Gastroesophageal sphincter (tissue), 4 donors: ENCODE results near the gene PLPPR4. TPM values are rescaled to one million over a fixed set of nuclear protein-coding genes. Genes with fewer than 3 reads are reported as not detected.
"Not testable (repeated sequence)": the region's sequence is repeated elsewhere in the genome, so short reads cannot be mapped to it uniquely, and the experiment has no call there.

Experiments used
- ATAC-seq: fragments of 150-250 bp; one replicate; pipeline ENCODE4 v1.9.1; 2016; ENCODE audit warnings: mild to moderate bottlenecking, moderate library complexity
- H3K27ac ChIP-seq, 4 donors: fragments of 200-600 bp; sonication (generic) in 3 of 4; 1 replicate in 3 of 4; 2 replicates in 1 of 4; pipeline ENCODE4 v1.5.1; 2016 to 2019
- H3K27me3 ChIP-seq: fragments of 200-600 bp; sonication (generic); one replicate; pipeline ENCODE4 v1.5.1; 2019
- H3K36me3 ChIP-seq, 2 donors: fragments of 200-600 bp; sonication (generic); one replicate each; pipeline ENCODE4 v1.5.1; 2019; ENCODE audit warnings: control low read depth in 1 of 2
- H3K4me1 ChIP-seq, 3 donors: fragments of 200-600 bp; sonication (generic); 1 replicate in 2 of 3; 2 replicates in 1 of 3; pipeline ENCODE4 v1.5.1; 2016 to 2019; ENCODE audit warnings: control low read depth in 2 of 3
- H3K4me3 ChIP-seq, 2 donors: fragments of 200-600 bp; sonication (generic); one replicate each; pipeline ENCODE4 v1.5.1; 2019; ENCODE audit warnings: mild to moderate bottlenecking in 1 of 2, moderate library complexity in 1 of 2
- H3K9me3 ChIP-seq, 3 donors: fragments of 200-600 bp; sonication (generic); one replicate each; pipeline ENCODE4 v1.5.1; 2017 to 2019; ENCODE audit warnings: control low read depth in 2 of 3
- CTCF ChIP-seq, 4 experiments: fragments of 200-600 bp in 2 of 4; fragments of 450-650 bp in 2 of 4; sonication (generic) in 1 of 4; IDR thresholded peaks; one replicate each; pipeline ENCODE4 v1.5.1; 2017 to 2019; ENCODE audit warnings: antibody characterized with exemption in 4 of 4, mild to moderate bottlenecking in 2 of 4, moderate library complexity in 2 of 4
- EP300 ChIP-seq: sonication (generic); formaldehyde crosslinking; IDR thresholded peaks from one replicate; pipeline ENCODE4 v1.6.1; 2017; ENCODE audit warnings: antibody characterized with exemption, mild to moderate bottlenecking
- POLR2A ChIP-seq, 2 donors: fragments of 450-650 bp; IDR thresholded peaks; one replicate each; pipeline ENCODE4 v1.6.1; 2017; ENCODE audit warnings: antibody characterized with exemption in 2 of 2, mild to moderate bottlenecking in 2 of 2, moderate library complexity in 1 of 2
- POLR2AphosphoS5 ChIP-seq: sonication (generic); formaldehyde crosslinking; IDR thresholded peaks from one replicate; pipeline ENCODE4 v1.6.1; 2017; ENCODE audit warnings: antibody characterized with exemption
- WGBS, 2 donors: methylation state at CpG; one replicate each; pipeline ENCODE4 v1.1.5; 2018; ENCODE audit warnings: low coverage in 1 of 2; 5-methylcytosine and 5-hydroxymethylcytosine counted together
- total RNA-seq, 4 donors: library from RNA; depleted of rRNA; stranded (reverse); fragments of >200 nt; gene quantifications; one replicate each; pipeline ENCODE4 v1.1.0, GENCODE V29; 2016

Gene PLPPR4
- total RNA-seq, 4 donors from 2014 or later, result 0.77 to 2.8 (median 1.2) TPM

- Histone ChIP-seq H3K27me3 (no peaks in the 10 kb centered on the region), H3K4me1 (no peaks in the 10 kb centered on the region), H3K36me3 (no peaks in the 10 kb centered on the region), H3K4me3 (no peak overlapping the region), H3K27ac (no peak overlapping the region), H3K9me3 (no peaks in the 10 kb centered on the region)
- no peak for ATAC-seq
- WGBS, 2 donors, result 50 to 65% methylated on average over 3 to 4 of the region's 4 CpGs
- TF ChIP-seq POLR2A (IDR thresholded peaks at IDR 0.05), result no peak
- no peak for TF ChIP-seq POLR2AphosphoS5
- TF ChIP-seq CTCF (IDR thresholded peaks at IDR 0.05), result no peak
- TF ChIP-seq EP300, result no peak
Observed at GRCh38 chr1:99279525-99279924, 15.2 kb downstream of the PLPPR4 start.

- TF ChIP-seq CTCF (IDR thresholded peaks at IDR 0.05) (no peak), POLR2A (IDR thresholded peaks at IDR 0.05) (no peak), POLR2AphosphoS5 (no peak), EP300 (no peak)
- no peak overlapping the region for H3K27ac ChIP-seq
- no peaks in the 10 kb centered on the region for H3K27me3 ChIP-seq
- no peaks in the 10 kb centered on the region for H3K4me1 ChIP-seq
- no peaks in the 10 kb centered on the region for H3K36me3 ChIP-seq
- H3K4me3 ChIP-seq, result no peak overlapping the region
- ATAC-seq, result no peak
- H3K9me3 ChIP-seq, result no peaks in the 10 kb centered on the region
Observed at GRCh38 chr1:99281105-99281504, 16.8 kb downstream of the PLPPR4 start.

- Histone ChIP-seq H3K27ac (no peak overlapping the region), H3K27me3 (no peaks in the 10 kb centered on the region), H3K4me1 (no peaks in the 10 kb centered on the region), H3K36me3 (no peaks in the 10 kb centered on the region), H3K9me3 (no peaks in the 10 kb centered on the region), H3K4me3 (no peak overlapping the region)
- TF ChIP-seq CTCF (IDR thresholded peaks at IDR 0.05) (no peak), POLR2A (IDR thresholded peaks at IDR 0.05) (no peak), EP300 (no peak), POLR2AphosphoS5 (no peak)
- 41 to 47% methylated on average over 3 of the region's 3 CpGs for WGBS, 2 donors
- ATAC-seq, result no peak
Observed at GRCh38 chr1:99282536-99282935, 18.2 kb downstream of the PLPPR4 start.

- not testable (repeated sequence) for ATAC-seq, H3K36me3 ChIP-seq, H3K4me1 ChIP-seq, H3K27me3 ChIP-seq, H3K4me3 ChIP-seq, H3K27ac ChIP-seq, H3K9me3 ChIP-seq
- WGBS, 2 donors, result 95 to 100% methylated on average over 1 to 18 of the region's 18 CpGs
Observed at GRCh38 chr1:99283521-99283920, 19.2 kb downstream of the PLPPR4 start.

GRCh38 chr1:99292886-99293285, 28.6 kb downstream of the PLPPR4 start:
- H3K36me3 ChIP-seq, result no peaks in the 10 kb centered on the region
- ATAC-seq, result no peak
- H3K4me1 ChIP-seq, result no peaks in the 10 kb centered on the region
- peaks cover 0 to 5% (median 0%) of the 10 kb centered on the region in 3 donors for H3K9me3 ChIP-seq
- TF ChIP-seq EP300 (no peak), CTCF (IDR thresholded peaks at IDR 0.05) (no peak), POLR2A (IDR thresholded peaks at IDR 0.05) (no peak), POLR2AphosphoS5 (no peak)
- no peak overlapping the region for H3K27ac ChIP-seq
- H3K27me3 ChIP-seq, result no peaks in the 10 kb centered on the region
- H3K4me3 ChIP-seq, result no peak overlapping the region
- WGBS, 2 donors, result 61 to 62% methylated on average over 6 of the region's 6 CpGs

GRCh38 chr1:99297923-99298322, 33.6 kb downstream of the PLPPR4 start:
- H3K36me3 ChIP-seq, result no peaks in the 10 kb centered on the region
- TF ChIP-seq POLR2AphosphoS5 (no peak), POLR2A (IDR thresholded peaks at IDR 0.05) (no peak), EP300 (no peak), CTCF (IDR thresholded peaks at IDR 0.05) (no peak)
- no peaks in the 10 kb centered on the region for H3K27me3 ChIP-seq
- no peak overlapping the region for H3K4me3 ChIP-seq
- no peaks in the 10 kb centered on the region for H3K9me3 ChIP-seq
- H3K27ac ChIP-seq, result no peak overlapping the region
- H3K4me1 ChIP-seq, result no peaks in the 10 kb centered on the region
- no peak for ATAC-seq
- 84 to 94% methylated on average over 2 of the region's 2 CpGs for WGBS, 2 donors
